Fibroblast of villous mesenchyme (primary cell): ENCODE measurements around the gene BMF. TPM values are rescaled to one million over a fixed set of nuclear protein-coding genes. Genes with fewer than 3 reads are reported as not detected.

ENCODE experiments used
- DNase-seq: peaks from one replicate; pipeline ENCODE4 v3.0.0-alpha.2; 2010; ENCODE audit warnings: low read depth
- H3K4me3 ChIP-seq: 2 replicates; pipeline ENCODE4 v1.5.1; 2011; ENCODE audit warnings: low read depth, mild to moderate bottlenecking, low read length
- CTCF ChIP-seq: IDR thresholded peaks from 2 replicates; pipeline ENCODE4 v1.5.1; 2012; ENCODE audit warnings: low read depth, mild to moderate bottlenecking, low read length; ENCODE audit not compliant: insufficient read depth
- total RNA-seq: library from RNA; depleted of rRNA; stranded (reverse); fragments of >200 nt; gene quantifications from 2 replicates; pipeline ENCODE4 v1.2.3, GENCODE V29; 2012

Gene BMF
- total RNA-seq, 1 donor = 0.86 TPM

DNA sequence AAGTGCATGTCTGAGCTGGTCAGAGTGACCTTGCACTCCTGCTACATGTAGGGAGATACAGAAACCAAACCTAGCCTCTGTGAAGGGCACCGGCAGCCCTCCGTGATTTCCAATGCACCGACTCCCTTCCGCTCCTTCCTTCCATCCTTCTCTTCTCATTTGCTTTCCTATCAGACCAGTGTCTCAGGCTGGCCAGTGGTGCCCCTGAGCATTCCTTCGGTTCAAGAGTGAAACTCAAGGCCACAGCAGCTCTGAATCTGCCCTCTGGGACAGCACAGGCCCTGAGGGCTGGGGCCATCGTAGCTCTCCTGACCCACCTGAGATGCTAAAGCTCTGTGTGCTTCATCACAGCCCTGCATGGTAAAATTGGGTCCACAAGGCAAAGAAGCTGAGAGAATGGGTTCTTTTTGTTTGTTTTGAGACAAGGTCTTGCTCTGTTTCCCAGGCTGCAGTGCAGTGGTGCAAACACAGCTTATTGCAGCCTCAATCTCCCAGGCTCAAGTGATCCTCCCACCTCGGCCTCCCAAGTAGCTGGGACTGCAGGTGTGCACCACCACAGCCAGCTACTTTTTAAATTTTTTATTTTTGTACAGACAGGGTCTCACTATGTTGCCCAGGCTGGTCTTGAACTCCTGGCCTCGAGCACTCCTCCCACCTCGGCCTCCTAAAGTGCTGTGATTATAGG is 2.3 kb upstream of the BMF start:
- DNase-seq = no peak
- no peak for TF ChIP-seq CTCF
- no peak overlapping the region for H3K4me3 ChIP-seq

DNA sequence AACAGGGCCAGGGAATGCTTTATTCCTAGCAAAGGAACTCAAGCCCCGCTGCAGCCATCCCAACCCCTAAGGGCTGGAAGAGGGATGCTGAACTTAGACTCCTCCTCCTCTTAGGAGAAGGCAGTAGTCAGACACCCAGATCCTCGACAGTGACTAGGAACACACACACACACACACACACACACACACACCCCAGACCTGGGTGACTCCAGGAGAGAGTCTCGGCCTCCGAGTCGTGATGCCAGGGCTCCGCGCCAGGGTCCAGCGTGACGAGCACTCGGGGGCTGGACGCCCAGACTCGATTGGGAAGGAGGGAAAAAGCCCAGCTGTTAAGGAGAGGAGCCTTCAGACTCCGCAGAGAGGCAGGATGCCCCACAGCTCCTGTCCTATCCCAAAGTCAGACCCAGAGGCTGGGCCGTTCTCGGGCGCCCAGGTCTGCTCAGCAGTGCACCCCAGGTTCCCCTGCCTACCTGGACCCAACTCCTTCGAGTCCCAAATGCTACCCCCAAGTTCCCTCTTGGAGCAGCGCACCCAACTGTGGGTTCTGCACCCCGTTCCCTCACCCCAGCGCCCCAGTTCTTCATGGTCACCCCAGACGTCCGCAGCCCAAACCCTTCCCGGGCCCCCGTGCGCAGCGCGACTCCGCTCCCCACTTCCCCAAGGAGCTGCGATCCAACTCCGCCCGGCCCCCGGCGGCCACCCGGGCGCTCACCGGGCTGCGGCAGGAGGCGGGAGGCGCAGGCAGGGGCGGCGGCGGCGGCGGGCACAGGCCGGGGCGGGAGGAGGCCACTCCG is 421 bp downstream of the BMF start:
- DNase-seq = peak; percentile 47
- peak overlapping the region; percentile 88 for H3K4me3 ChIP-seq
- no peak for TF ChIP-seq CTCF

- TF ChIP-seq CTCF = no peak
- peak overlapping the region; percentile 37 for H3K4me3 ChIP-seq
- peak; percentile 90 for DNase-seq
Observed at GRCh38 chr15:40106203-40107161, 2.2 kb downstream of the BMF start.

- no peak overlapping the region for H3K4me3 ChIP-seq
- DNase-seq = no peak
- no peak for TF ChIP-seq CTCF
Observed at GRCh38 chr15:40105517-40106202, 3.0 kb downstream of the BMF start.

DNA sequence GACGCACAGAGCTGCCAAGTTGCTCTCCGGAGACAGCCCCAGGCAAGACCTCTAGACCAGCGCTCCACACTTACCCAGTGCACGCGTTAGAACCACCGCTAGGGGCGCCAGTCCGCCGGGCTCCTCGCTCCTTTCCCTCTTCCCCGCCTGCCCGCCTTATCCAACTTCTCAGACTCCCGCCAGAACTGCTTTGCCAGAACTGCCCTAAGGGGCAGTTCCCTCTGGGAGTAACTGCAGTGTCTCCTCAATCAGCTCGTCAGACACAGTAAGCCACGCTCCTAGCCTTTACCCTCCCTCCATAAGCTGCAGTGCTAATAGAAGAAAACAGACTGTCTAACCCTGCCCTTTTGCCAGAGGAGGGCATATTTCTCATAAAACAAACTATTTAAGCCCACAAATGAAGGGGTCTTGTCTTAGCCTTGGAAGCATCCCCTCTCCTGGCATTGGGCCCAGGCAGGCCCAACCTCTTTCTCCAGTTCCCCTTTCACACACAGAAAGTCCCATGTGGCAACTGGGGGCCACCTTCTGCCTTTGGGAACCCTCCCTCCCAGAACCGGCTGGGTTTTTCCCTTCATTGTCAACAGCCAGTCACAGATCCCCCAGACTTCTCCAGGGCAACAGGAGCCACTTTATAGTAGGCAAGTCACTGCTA is 3.7 kb downstream of the BMF start:
- peak; percentile 91 for TF ChIP-seq CTCF
- DNase-seq = peak; percentile 87
- no peak overlapping the region for H3K4me3 ChIP-seq

- no peak overlapping the region for H3K4me3 ChIP-seq
- no peak for TF ChIP-seq CTCF
- DNase-seq = no peak
Observed at GRCh38 chr15:40104296-40104864, 4.3 kb downstream of the BMF start.
